IPS-18c (cell line): ENCODE measurements around the gene STK32B.
"Not testable (repeated sequence)": the region's sequence is repeated elsewhere in the genome, so short reads cannot be mapped to it uniquely, and the experiment has no call there.

Experiments
- H3K4me3 ChIP-seq: 2 replicates; pipeline ENCODE4 v1.7.0; 2013; ENCODE audit warnings: low read depth, mild to moderate bottlenecking, low read length, moderate library complexity; ENCODE audit not compliant: insufficient read depth
- H3K9me3 ChIP-seq: one replicate; pipeline ENCODE4 v1.6.1; 2013; ENCODE audit warnings: mild to moderate bottlenecking, low read length, moderate library complexity; ENCODE audit not compliant: control insufficient read depth, insufficient read depth

STK32B gene

GRCh38 chr4:5238173-5238572, 186.9 kb downstream of the STK32B start:
- no peaks in the 10 kb centered on the region for H3K9me3 ChIP-seq
- H3K4me3 ChIP-seq, result no peak overlapping the region

GRCh38 chr4:5247061-5247460, 195.8 kb downstream of the STK32B start:
- not testable (repeated sequence) for H3K9me3 ChIP-seq, H3K4me3 ChIP-seq

DNA sequence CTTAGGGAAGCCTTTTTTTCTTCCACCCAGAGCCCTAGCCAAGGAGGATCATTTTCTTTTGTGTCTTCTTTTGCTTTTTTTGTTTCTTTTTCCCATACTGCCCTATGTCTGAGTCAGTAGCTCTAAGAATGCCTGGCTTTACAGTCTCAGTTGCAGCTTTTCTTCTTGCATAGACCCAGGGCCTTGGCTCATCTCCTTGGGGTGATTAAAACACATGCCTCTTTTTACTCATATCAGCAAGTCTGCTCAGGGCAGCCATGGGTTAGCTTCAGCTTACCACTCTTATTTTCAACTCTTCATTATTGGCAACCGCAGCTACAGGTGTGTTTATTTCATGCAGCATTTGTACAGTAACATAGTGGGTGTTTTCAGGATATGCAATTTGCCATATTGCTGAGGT, 196.5 kb downstream of the STK32B start:
- H3K9me3 ChIP-seq, result peaks cover 4% of the 10 kb centered on the region
- H3K4me3 ChIP-seq, result no peak overlapping the region

DNA sequence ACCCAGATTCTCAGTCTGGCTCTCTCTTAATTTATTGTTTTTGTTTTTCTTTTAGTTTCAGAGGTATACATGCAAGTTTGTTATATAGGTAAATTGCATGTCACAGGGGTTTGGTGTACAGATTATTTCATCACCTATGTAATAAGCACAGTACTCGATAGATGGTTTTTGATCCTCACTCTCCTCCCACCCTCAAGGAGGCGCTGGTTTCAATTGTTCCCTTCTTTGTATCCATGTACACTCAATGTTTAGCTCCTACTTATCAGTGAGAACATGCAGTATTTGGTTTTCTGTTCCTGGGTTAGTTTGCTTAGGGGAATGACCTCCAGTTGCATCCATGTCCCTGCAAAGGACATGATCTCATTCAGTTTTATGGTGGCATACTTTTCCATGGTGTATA, 198.4 kb downstream of the STK32B start:
- peaks cover 4% of the 10 kb centered on the region for H3K9me3 ChIP-seq
- no peak overlapping the region for H3K4me3 ChIP-seq

DNA sequence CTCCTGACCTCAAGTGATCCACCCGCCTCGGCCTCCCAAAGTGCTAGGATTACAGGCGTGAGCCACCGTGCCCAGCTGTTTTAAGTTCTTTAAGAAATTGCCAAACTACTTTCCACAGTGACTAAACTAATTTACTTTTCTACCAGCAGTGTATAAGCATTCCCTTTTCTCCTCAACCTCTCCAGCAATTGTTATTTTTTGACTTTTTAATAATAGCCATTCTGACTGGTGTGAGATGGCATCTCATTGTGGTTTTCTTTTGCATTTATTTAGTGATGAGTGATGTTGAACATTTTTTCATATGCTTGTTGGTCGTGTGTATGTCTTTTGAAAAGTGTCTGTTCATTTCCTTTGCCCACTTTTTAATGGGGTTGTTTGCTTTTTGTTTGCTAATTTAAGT, 199.3 kb downstream of the STK32B start:
- H3K9me3 ChIP-seq, H3K4me3 ChIP-seq: not testable (repeated sequence)

GRCh38 chr4:5256421-5256820, 205.1 kb downstream of the STK32B start:
- no peak overlapping the region for H3K4me3 ChIP-seq
- H3K9me3 ChIP-seq, result no peaks in the 10 kb centered on the region

GRCh38 chr4:5257086-5257485, 205.8 kb downstream of the STK32B start:
- no peak overlapping the region for H3K4me3 ChIP-seq

GRCh38 chr4:5259471-5259870, 208.2 kb downstream of the STK32B start:
- Histone ChIP-seq H3K4me3 (no peak overlapping the region), H3K9me3 (no peaks in the 10 kb centered on the region)

More at GRCh38 chr4:5257086-5257485, 205.8 kb downstream of the STK32B start:
- no peaks in the 10 kb centered on the region for H3K9me3 ChIP-seq

- H3K9me3 ChIP-seq, result no peaks in the 10 kb centered on the region
- H3K4me3 ChIP-seq, result no peak overlapping the region
Measured at GRCh38 chr4:5260121-5260520, 208.8 kb downstream of the STK32B start.

DNA sequence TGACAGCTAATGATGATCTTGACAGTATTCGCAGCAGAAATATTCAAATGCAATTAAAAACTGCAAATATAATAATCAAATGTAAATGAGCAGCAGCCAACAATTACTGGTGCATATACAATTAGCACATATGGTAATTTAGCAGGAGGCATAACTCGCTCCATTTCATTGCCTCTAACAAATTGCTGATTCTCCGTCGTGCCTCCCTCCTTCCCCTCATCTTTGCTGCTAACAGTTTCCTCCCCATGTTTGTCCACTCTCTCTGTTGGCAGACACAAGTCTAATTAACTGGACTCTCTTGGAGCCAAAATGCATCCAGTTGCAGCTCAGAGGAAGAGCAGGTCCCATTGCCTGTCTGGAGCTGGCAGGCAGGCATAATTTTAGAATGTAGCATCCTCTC, 210.6 kb downstream of the STK32B start:
- no peak overlapping the region for H3K4me3 ChIP-seq

GRCh38 chr4:5266991-5267390, 215.7 kb downstream of the STK32B start:
- H3K4me3 ChIP-seq, result no peak overlapping the region

More for the DNA sequence above, 210.6 kb downstream of the STK32B start:
- no peaks in the 10 kb centered on the region for H3K9me3 ChIP-seq

DNA sequence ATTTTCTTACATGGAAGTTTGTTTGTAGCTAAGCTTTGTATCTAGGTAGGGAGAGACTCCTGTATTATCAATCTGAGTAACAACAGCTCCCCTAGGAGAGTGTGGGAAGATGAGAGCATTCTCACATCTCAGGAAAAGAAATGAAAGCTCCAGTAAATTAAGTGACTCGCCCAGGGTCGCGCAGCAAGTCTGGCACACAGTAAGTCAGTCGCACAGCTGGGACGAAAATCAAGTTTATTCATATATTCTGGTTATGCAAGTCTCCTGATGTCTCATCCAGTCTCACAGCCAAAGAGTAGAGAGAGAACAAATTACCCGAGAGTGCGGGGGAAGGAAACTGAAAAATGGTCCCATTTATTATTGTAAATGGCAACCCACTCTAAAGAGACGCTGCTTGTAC, 216.1 kb downstream of the STK32B start:
- H3K9me3 ChIP-seq, result no peaks in the 10 kb centered on the region

More at GRCh38 chr4:5266991-5267390, 215.7 kb downstream of the STK32B start:
- no peaks in the 10 kb centered on the region for H3K9me3 ChIP-seq

GRCh38 chr4:5276475-5277075, 225.3 kb downstream of the STK32B start:
- H3K4me3 ChIP-seq, result no peak overlapping the region
- H3K9me3 ChIP-seq, result no peaks in the 10 kb centered on the region

More for the DNA sequence above, 216.1 kb downstream of the STK32B start:
- H3K4me3 ChIP-seq, result no peak overlapping the region

- no peaks in the 10 kb centered on the region for H3K9me3 ChIP-seq
- no peak overlapping the region for H3K4me3 ChIP-seq
Measured at GRCh38 chr4:5277079-5277478, 225.8 kb downstream of the STK32B start.

DNA sequence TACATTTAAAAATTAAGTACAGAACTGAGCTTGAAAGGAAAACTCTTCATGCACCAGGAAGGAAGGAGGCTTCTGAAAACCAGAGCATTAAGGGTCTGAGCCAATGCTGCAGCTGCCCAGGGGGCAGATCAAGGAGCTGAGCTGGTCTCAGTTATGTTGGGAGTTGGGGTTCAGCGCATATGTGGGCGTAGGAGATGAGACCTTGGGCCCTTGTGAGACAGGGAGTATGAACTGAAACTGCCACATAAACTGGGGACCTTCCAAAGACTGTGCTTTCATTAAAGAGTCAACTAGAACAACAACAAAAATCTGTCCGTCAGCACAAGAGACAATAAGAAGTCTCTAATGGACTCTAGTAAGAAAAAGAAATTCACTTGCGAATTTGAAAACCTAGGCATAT, 226.9 kb downstream of the STK32B start:
- Histone ChIP-seq H3K9me3 (no peaks in the 10 kb centered on the region), H3K4me3 (no peak overlapping the region)

DNA sequence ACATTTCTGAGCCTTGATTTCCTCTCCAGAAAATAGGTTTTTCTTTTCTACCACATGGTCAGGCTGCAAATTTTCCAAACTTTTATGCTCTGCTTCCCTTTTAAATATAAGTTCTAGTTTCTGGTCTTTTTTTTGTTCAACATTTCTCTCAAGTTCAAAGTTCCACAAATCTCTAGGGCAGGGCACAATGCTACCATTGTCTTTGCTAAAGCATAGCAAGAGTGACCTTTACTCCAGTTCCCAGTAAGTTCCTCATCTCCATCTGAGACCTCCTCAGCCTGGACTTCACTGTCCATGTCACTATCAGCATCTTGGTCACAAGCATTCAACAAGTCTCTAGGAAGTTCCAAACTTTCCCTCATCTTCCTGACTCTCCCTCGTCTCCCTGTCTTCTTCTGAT, 228.8 kb downstream of the STK32B start:
- H3K4me3 ChIP-seq, H3K9me3 ChIP-seq: not testable (repeated sequence)

- no peak overlapping the region for H3K4me3 ChIP-seq
- H3K9me3 ChIP-seq, result no peaks in the 10 kb centered on the region
Measured at GRCh38 chr4:5280828-5281227, 229.5 kb downstream of the STK32B start.

- Histone ChIP-seq H3K4me3 (no peak overlapping the region), H3K9me3 (no peaks in the 10 kb centered on the region)
Measured at GRCh38 chr4:5283837-5284236, 232.6 kb downstream of the STK32B start.

DNA sequence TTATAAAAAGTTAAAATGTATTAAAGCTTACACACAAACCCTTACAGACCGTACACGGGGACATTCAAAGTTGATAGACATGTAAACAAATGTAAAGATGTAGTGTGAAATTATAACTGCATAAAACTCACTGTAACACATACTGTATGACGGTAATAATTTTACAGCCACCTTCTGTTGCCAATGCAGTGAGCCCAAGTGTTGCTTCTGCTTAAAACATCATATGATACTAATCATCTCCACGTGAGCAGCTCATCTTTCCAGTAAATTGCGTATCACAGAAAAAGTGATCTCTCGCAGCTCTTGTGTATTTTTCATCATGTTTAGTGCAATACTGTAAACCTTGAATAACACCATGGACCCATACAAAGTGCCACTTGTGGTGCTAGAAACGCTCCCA, 233.2 kb downstream of the STK32B start:
- H3K9me3 ChIP-seq, result no peaks in the 10 kb centered on the region
- no peak overlapping the region for H3K4me3 ChIP-seq
